Panc1 (cell line): ENCODE results near the gene GALNTL6.

Experiments used
- POLR2AphosphoS5 ChIP-seq: IDR thresholded peaks from 2 replicates; pipeline ENCODE4 v1.6.1; 2012; ENCODE audit warnings: mild to moderate bottlenecking, low read depth, low read length, moderate library complexity
- TCF7L2 ChIP-seq: IDR thresholded peaks from 2 replicates; pipeline ENCODE4 v1.6.1; 2011; ENCODE audit warnings: mild to moderate bottlenecking, low read depth, low read length, inconsistent platforms
- TF ChIP-seq, protein P1 (sequence below): fragments of 450-650 bp; IDR thresholded peaks from 2 replicates; pipeline ENCODE4 v1.5.1; 2017; ENCODE audit warnings: mild to moderate bottlenecking
- TF ChIP-seq, protein P2 (sequence below), 2 experiments: IDR thresholded peaks; 2 replicates each; pipeline ENCODE4 v1.6.1; 2011 to 2012; ENCODE audit warnings: low read depth in 2 of 2, control low read depth in 1 of 2, low read length in 1 of 2, mild to moderate bottlenecking in 1 of 2, moderate library complexity in 1 of 2; ENCODE audit not compliant: insufficient read depth in 1 of 2

DNA sequence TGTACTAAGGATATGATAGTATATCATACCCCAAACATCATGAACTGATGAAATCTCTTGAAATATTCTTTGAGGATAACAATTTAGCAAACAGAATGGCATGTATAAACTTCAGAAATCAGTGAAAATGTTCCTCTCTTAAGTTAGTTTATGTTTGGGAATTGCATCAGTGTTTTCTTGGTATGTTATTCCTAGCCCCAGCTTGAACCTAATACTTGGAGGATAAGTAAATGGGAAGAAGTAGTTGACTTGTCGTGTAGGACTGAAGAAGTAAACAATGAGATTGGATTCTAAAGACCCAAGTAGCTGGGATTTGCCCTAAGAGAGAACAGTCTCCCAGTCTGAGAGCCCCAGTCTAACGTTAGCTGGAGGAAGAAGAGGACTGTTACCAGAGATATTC, 355.7 kb downstream of the GALNTL6 start:
- no peak for TF ChIP-seq TCF7L2
- TF ChIP-seq, protein P1, sequence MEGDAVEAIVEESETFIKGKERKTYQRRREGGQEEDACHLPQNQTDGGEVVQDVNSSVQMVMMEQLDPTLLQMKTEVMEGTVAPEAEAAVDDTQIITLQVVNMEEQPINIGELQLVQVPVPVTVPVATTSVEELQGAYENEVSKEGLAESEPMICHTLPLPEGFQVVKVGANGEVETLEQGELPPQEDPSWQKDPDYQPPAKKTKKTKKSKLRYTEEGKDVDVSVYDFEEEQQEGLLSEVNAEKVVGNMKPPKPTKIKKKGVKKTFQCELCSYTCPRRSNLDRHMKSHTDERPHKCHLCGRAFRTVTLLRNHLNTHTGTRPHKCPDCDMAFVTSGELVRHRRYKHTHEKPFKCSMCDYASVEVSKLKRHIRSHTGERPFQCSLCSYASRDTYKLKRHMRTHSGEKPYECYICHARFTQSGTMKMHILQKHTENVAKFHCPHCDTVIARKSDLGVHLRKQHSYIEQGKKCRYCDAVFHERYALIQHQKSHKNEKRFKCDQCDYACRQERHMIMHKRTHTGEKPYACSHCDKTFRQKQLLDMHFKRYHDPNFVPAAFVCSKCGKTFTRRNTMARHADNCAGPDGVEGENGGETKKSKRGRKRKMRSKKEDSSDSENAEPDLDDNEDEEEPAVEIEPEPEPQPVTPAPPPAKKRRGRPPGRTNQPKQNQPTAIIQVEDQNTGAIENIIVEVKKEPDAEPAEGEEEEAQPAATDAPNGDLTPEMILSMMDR, result no peak
- no peak for TF ChIP-seq POLR2AphosphoS5
- TF ChIP-seq, protein P2, sequence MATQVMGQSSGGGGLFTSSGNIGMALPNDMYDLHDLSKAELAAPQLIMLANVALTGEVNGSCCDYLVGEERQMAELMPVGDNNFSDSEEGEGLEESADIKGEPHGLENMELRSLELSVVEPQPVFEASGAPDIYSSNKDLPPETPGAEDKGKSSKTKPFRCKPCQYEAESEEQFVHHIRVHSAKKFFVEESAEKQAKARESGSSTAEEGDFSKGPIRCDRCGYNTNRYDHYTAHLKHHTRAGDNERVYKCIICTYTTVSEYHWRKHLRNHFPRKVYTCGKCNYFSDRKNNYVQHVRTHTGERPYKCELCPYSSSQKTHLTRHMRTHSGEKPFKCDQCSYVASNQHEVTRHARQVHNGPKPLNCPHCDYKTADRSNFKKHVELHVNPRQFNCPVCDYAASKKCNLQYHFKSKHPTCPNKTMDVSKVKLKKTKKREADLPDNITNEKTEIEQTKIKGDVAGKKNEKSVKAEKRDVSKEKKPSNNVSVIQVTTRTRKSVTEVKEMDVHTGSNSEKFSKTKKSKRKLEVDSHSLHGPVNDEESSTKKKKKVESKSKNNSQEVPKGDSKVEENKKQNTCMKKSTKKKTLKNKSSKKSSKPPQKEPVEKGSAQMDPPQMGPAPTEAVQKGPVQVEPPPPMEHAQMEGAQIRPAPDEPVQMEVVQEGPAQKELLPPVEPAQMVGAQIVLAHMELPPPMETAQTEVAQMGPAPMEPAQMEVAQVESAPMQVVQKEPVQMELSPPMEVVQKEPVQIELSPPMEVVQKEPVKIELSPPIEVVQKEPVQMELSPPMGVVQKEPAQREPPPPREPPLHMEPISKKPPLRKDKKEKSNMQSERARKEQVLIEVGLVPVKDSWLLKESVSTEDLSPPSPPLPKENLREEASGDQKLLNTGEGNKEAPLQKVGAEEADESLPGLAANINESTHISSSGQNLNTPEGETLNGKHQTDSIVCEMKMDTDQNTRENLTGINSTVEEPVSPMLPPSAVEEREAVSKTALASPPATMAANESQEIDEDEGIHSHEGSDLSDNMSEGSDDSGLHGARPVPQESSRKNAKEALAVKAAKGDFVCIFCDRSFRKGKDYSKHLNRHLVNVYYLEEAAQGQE (IDR thresholded peaks at IDR 0.05; ENCODE audit: insufficient read depth in 1 of 2, low read depth in 2 of 2, low read length in 1 of 2), result no peak
